Keratinocyte (primary cell): Measurements from ENCODE around the gene KCNAB2. TPM values are rescaled to one million over a fixed set of nuclear protein-coding genes. Genes with fewer than 3 reads are reported as not detected.

Experiments used
- DNase-seq: peaks from one replicate; pipeline ENCODE4 v3.0.0-alpha.2; 2011; ENCODE audit warnings: low read depth, missing footprints, low spot score
- FAIRE-seq: peaks from 2 replicates; lab custom pipeline; 2011; peaks lifted over from hg19 to GRCh38; lab: Jason Lieb, UNC
- H2AFZ ChIP-seq: 2 replicates; pipeline ENCODE4 v1.6.0; 2012; ENCODE audit warnings: low read length, control low read depth, inconsistent platforms; ENCODE audit not compliant: control insufficient read depth
- H3K27ac ChIP-seq: 2 replicates; pipeline ENCODE4 v1.5.1; 2011; ENCODE audit warnings: low read length; ENCODE audit not compliant: control insufficient read depth, insufficient read depth
- H3K27me3 ChIP-seq: 3 replicates; pipeline ENCODE4 v1.6.0; 2011; ENCODE audit warnings: low read length; ENCODE audit not compliant: control insufficient read depth, insufficient read depth; ENCODE audit errors: extremely low read depth
- H3K36me3 ChIP-seq, 2 experiments: 2 replicates in 1 of 2; 3 replicates in 1 of 2; pipeline ENCODE4 v1.5.1; 2011; ENCODE audit warnings: low read length in 2 of 2, mild to moderate bottlenecking in 1 of 2; ENCODE audit not compliant: control insufficient read depth in 2 of 2, insufficient read depth in 2 of 2; ENCODE audit errors: extremely low read depth in 1 of 2
- H3K4me1 ChIP-seq: 3 replicates; pipeline ENCODE4 v1.5.1; 2011; ENCODE audit warnings: low read length; ENCODE audit not compliant: control insufficient read depth, insufficient read depth; ENCODE audit errors: extremely low read depth
- H3K4me2 ChIP-seq: 3 replicates; pipeline ENCODE4 v1.6.0; 2011; ENCODE audit warnings: low read depth, low read length; ENCODE audit not compliant: control insufficient read depth, insufficient read depth; ENCODE audit errors: extremely low read depth
- H3K4me3 ChIP-seq, 3 experiments: fragments of 200-600 bp in 1 of 3; sonication (generic) in 1 of 3; 2 replicates in 2 of 3; 3 replicates in 1 of 3; pipeline ENCODE4 v1.5.1; 2011 to 2016; ENCODE audit warnings: low read length in 3 of 3, mild to moderate bottlenecking in 3 of 3, control low read depth in 2 of 3, inconsistent platforms in 1 of 3, low read depth in 1 of 3, mixed read lengths in 1 of 3, mixed run types in 1 of 3, moderate library complexity in 1 of 3; ENCODE audit not compliant: control insufficient read depth in 2 of 3, insufficient read depth in 2 of 3; ENCODE audit errors: extremely low read depth in 1 of 3
- H3K79me2 ChIP-seq: 2 replicates; pipeline ENCODE4 v1.6.0; 2012; ENCODE audit warnings: low read length; ENCODE audit not compliant: control insufficient read depth, insufficient read depth
- H3K9ac ChIP-seq: 3 replicates; pipeline ENCODE4 v1.6.0; 2011; ENCODE audit warnings: low read length; ENCODE audit not compliant: control insufficient read depth, insufficient read depth; ENCODE audit errors: extremely low read depth
- H3K9me1 ChIP-seq: 3 replicates; pipeline ENCODE4 v1.6.0; 2011; ENCODE audit warnings: low read length; ENCODE audit not compliant: control insufficient read depth, insufficient read depth; ENCODE audit errors: extremely low read depth
- H3K9me3 ChIP-seq: 2 replicates; pipeline ENCODE4 v1.5.1; 2012; ENCODE audit warnings: low read depth, low read length; ENCODE audit not compliant: control insufficient read depth
- H4K20me1 ChIP-seq: 3 replicates; pipeline ENCODE4 v1.6.0; 2011; ENCODE audit warnings: low read length; ENCODE audit not compliant: control insufficient read depth, insufficient read depth; ENCODE audit errors: extremely low read depth
- CTCF ChIP-seq, 3 experiments: IDR thresholded peaks in 1 of 3; conservative IDR thresholded peaks in 1 of 3; optimal IDR thresholded peaks in 1 of 3; 2 replicates in 2 of 3; 3 replicates in 1 of 3; pipeline versions ENCODE3 to v1.5.1; 2011; ENCODE audit warnings: low read length in 3 of 3, mild to moderate bottlenecking in 3 of 3, moderate library complexity in 2 of 3, control low read depth in 1 of 3, inconsistent platforms in 1 of 3; ENCODE audit not compliant: insufficient read depth in 2 of 3; ENCODE audit errors: extremely low read depth in 1 of 3
- EZH2 ChIP-seq: IDR thresholded peaks from one replicate; pipeline ENCODE4 v1.6.1; 2012; ENCODE audit warnings: inconsistent platforms, mild to moderate bottlenecking, low read length, moderate library complexity
- dilution Hi-C: fragments of 300-500 bp; cut with MboI; formaldehyde crosslinking; loops from one replicate; pipeline ENCODE4 v1.7.0; 2020; ENCODE audit warnings: low sequenced_read_pairs; ENCODE audit not compliant: extremely low pct_ligation_motif_present
- polyA plus RNA-seq, 5 experiments: library from polyadenylated mRNA; depleted of rRNA in 3 of 5; stranded (reverse) in 3 of 5; stranded (forward) in 1 of 5; unstranded in 1 of 5; fragments of >200 nt; gene quantifications; 1 replicate in 1 of 5; 2 replicates in 3 of 5; 3 replicates in 1 of 5; pipeline versions ENCODE4 v1.2.1 to v1.2.3, GENCODE V29; 2011 to 2012; ENCODE audit warnings: missing spikeins in 2 of 5, low read depth in 1 of 5, low replicate concordance in 1 of 5

Gene KCNAB2
- polyA plus RNA-seq, 1 donor (not counting 4 experiments of a cell fraction or from before 2014, with no cell fraction given), result 1.8 TPM

GRCh38 chr1:6140413-6140812 lies 94.7 kb downstream of the KCNAB2 start:
- Histone ChIP-seq H3K9ac (no peak overlapping the region), H3K36me3 (no peaks in the 10 kb centered on the region), H3K27me3 (no peaks in the 10 kb centered on the region), H4K20me1 (no peaks in the 10 kb centered on the region), H3K4me2 (no peak overlapping the region), H3K79me2 (no peaks in the 10 kb centered on the region), H3K9me1 (no peaks in the 10 kb centered on the region), H3K9me3 (no peaks in the 10 kb centered on the region), H3K4me1 (no peaks in the 10 kb centered on the region), H3K27ac (no peak overlapping the region), H3K4me3 (no peak overlapping the region), H2AFZ (no peak overlapping the region)
- FAIRE-seq (no peak), DNase-seq (no peak)
- TF ChIP-seq CTCF (optimal IDR thresholded peaks at IDR 0.05 in 1 of 3, IDR thresholded peaks at IDR 0.05 in 1 of 3, conservative IDR thresholded peaks at IDR 0.05 in 1 of 3; ENCODE audit: extremely low read depth in 1 of 3, insufficient read depth in 2 of 3, low read length in 3 of 3) (no peak), EZH2 (no peak)
- dilution Hi-C loops, result no loop called here

- no peak for DNase-seq
- dilution Hi-C loops, result no loop called here
Measured at GRCh38 chr1:6141592-6141991, 95.9 kb downstream of the KCNAB2 start.

More at GRCh38 chr1:6141592-6141991, 95.9 kb downstream of the KCNAB2 start:
- Histone ChIP-seq H3K27me3 (no peaks in the 10 kb centered on the region), H3K27ac (no peak overlapping the region), H3K4me1 (peaks cover 3% of the 10 kb centered on the region), H4K20me1 (no peaks in the 10 kb centered on the region), H3K4me3 (no peak overlapping the region), H3K9ac (no peak overlapping the region), H3K36me3 (no peaks in the 10 kb centered on the region), H2AFZ (no peak overlapping the region), H3K4me2 (no peak overlapping the region), H3K9me1 (no peaks in the 10 kb centered on the region), H3K79me2 (no peaks in the 10 kb centered on the region), H3K9me3 (no peaks in the 10 kb centered on the region)
- TF ChIP-seq EZH2, result no peak
- peak; percentile 15 to 42 (median 27) for TF ChIP-seq CTCF (optimal IDR thresholded peaks at IDR 0.05 in 1 of 3, IDR thresholded peaks at IDR 0.05 in 1 of 3, conservative IDR thresholded peaks at IDR 0.05 in 1 of 3; ENCODE audit: extremely low read depth in 1 of 3, insufficient read depth in 2 of 3, low read length in 3 of 3)
- no peak for FAIRE-seq
